Smooth muscle cell (in vitro differentiated cells): Measurements from ENCODE around the gene MAN2A1. TPM values are rescaled to one million over a fixed set of nuclear protein-coding genes. Genes with fewer than 3 reads are reported as not detected.

ENCODE experiments used
- DNase-seq: peaks from one replicate; lab custom pipeline; 2025; ENCODE audit not compliant: unreplicated experiment; lab: John Stamatoyannopoulos, UW
- H2AFZ ChIP-seq: fragments of 200-600 bp; sonication (generic); 2 replicates; pipeline ENCODE4 v1.6.0; 2016; ENCODE audit warnings: antibody characterized with exemption, low read depth, mild to moderate bottlenecking
- H3F3A ChIP-seq: fragments of 200-600 bp; sonication (generic); 2 replicates; pipeline ENCODE4 v1.6.0; 2017; ENCODE audit warnings: antibody characterized with exemption, low read depth
- H3K27ac ChIP-seq: fragments of 200-600 bp; sonication (generic); 2 replicates; pipeline ENCODE4 v1.5.1; 2016; ENCODE audit warnings: low read depth, mild to moderate bottlenecking
- H3K27me3 ChIP-seq: fragments of 200-600 bp; sonication (generic); 2 replicates; pipeline ENCODE4 v1.6.1; 2016; ENCODE audit warnings: low read depth, mild to moderate bottlenecking
- H3K36me3 ChIP-seq: fragments of 200-600 bp; sonication (generic); 2 replicates; pipeline ENCODE4 v1.5.1; 2016; ENCODE audit warnings: low read depth
- H3K4me1 ChIP-seq: fragments of 200-600 bp; sonication (generic); 2 replicates; pipeline ENCODE4 v1.5.1; 2016; ENCODE audit warnings: low read depth
- H3K4me2 ChIP-seq: fragments of 200-600 bp; sonication (generic); 2 replicates; pipeline ENCODE4 v1.6.0; 2016; ENCODE audit warnings: mild to moderate bottlenecking
- H3K4me3 ChIP-seq: fragments of 200-600 bp; sonication (generic); 2 replicates; pipeline ENCODE4 v1.5.1; 2016; ENCODE audit warnings: mild to moderate bottlenecking
- H3K79me2 ChIP-seq: fragments of 200-600 bp; sonication (generic); 2 replicates; pipeline ENCODE4 v1.6.0; 2016; ENCODE audit warnings: low read depth, mild to moderate bottlenecking
- H3K9ac ChIP-seq: fragments of 200-600 bp; sonication (generic); 2 replicates; pipeline ENCODE4 v1.6.0; 2016; ENCODE audit warnings: low read depth
- H3K9me3 ChIP-seq: fragments of 200-600 bp; sonication (generic); replicated peaks from 2 replicates; pipeline ENCODE4 v1.5.1; 2016; ENCODE audit warnings: low read depth
- H4K20me1 ChIP-seq: fragments of 200-600 bp; sonication (generic); 2 replicates; pipeline ENCODE4 v1.6.0; 2016; ENCODE audit warnings: low read depth
- WGBS: methylation state at CpG from one replicate; pipeline ENCODE4 v1.1.7; 2016; ENCODE audit warnings: low lambda C conversion rate; 5-methylcytosine and 5-hydroxymethylcytosine counted together
- polyA plus RNA-seq: library from polyadenylated mRNA; unstranded; fragments of >200 nt; fragmentation: Nextera tagmentation; extraction: Ambion mirVana; gene quantifications from 2 replicates; pipeline ENCODE4 v1.2.1, GENCODE V29; 2016
- total RNA-seq: library from RNA; depleted of rRNA; stranded (reverse); fragments of >200 nt; gene quantifications from 2 replicates; pipeline ENCODE4 v1.2.3, GENCODE V29; 2014
- TF ChIP-seq, protein P1 (sequence below): fragments of 200-600 bp; sonication (generic); IDR thresholded peaks from 2 replicates; pipeline ENCODE4 v1.5.1; 2017; ENCODE audit warnings: borderline replicate concordance, mild to moderate bottlenecking, antibody characterized with exemption; ENCODE audit not compliant: insufficient read depth, poor library complexity, severe bottlenecking

The MAN2A1 gene
- total and polyA plus RNA-seq, 2 experiments from 2014 or later = 20.3 to 112 TPM

DNA sequence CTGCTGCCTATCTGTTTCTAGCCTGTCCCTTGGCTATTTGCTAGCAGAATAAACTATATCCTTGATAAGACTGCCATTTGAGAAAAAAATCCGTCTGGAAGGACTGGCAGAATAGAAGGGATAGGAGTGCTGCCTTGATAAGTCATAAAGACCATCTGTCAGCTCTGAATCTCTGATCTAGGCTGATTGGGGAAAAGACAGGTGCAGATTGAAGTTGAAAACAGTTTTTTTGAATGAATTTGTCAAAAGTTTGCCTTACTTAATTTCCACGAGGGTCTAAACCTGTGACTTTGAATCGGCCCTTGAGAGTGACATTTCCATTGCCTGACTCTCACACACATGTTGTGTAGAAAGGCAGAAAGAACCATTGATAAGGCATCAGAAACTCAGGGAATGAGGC is 218.6 kb downstream of the MAN2A1 start:
- Histone ChIP-seq H2AFZ (no peak overlapping the region), H4K20me1 (no peaks in the 10 kb centered on the region), H3K4me1 (no peaks in the 10 kb centered on the region), H3F3A (no peaks in the 10 kb centered on the region), H3K9me3 (no peaks in the 10 kb centered on the region), H3K27ac (no peak overlapping the region), H3K4me2 (no peak overlapping the region), H3K36me3 (no peaks in the 10 kb centered on the region), H3K4me3 (no peak overlapping the region), H3K27me3 (no peaks in the 10 kb centered on the region), H3K9ac (no peak overlapping the region), H3K79me2 (no peaks in the 10 kb centered on the region)
- 79% methylated on average over 3 of the region's 3 CpGs for WGBS
- TF ChIP-seq, protein P1, sequence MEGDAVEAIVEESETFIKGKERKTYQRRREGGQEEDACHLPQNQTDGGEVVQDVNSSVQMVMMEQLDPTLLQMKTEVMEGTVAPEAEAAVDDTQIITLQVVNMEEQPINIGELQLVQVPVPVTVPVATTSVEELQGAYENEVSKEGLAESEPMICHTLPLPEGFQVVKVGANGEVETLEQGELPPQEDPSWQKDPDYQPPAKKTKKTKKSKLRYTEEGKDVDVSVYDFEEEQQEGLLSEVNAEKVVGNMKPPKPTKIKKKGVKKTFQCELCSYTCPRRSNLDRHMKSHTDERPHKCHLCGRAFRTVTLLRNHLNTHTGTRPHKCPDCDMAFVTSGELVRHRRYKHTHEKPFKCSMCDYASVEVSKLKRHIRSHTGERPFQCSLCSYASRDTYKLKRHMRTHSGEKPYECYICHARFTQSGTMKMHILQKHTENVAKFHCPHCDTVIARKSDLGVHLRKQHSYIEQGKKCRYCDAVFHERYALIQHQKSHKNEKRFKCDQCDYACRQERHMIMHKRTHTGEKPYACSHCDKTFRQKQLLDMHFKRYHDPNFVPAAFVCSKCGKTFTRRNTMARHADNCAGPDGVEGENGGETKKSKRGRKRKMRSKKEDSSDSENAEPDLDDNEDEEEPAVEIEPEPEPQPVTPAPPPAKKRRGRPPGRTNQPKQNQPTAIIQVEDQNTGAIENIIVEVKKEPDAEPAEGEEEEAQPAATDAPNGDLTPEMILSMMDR = no peak
- no peak for DNase-seq

DNA sequence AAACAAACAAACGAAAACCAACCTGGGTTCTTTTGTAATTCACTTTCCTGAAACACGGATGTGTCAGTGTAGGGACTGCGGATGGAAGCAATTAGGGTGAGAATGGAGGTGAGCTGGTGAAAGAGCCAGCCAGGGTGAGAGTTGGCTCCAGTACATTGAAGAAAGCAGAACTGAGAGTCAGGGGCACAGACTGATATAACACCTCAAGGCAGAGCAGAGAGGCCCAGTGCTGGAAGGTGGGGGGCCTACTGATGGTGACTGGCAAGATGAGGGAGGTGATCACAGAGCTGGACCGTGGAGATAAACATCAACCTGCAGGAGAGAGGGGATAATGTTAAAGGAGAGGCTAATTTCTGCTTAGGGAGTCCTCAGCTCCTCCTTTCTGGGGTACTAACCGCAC is 221.1 kb downstream of the MAN2A1 start:
- Histone ChIP-seq H3K79me2 (no peaks in the 10 kb centered on the region), H3F3A (no peaks in the 10 kb centered on the region), H3K27me3 (no peaks in the 10 kb centered on the region), H3K36me3 (no peaks in the 10 kb centered on the region), H2AFZ (no peak overlapping the region), H3K27ac (no peak overlapping the region), H3K4me1 (no peaks in the 10 kb centered on the region), H3K4me3 (no peak overlapping the region), H3K4me2 (no peak overlapping the region), H4K20me1 (no peaks in the 10 kb centered on the region), H3K9ac (no peak overlapping the region), H3K9me3 (no peaks in the 10 kb centered on the region)
- TF ChIP-seq, protein P1 = no peak
- 84% methylated on average over 5 of the region's 5 CpGs for WGBS
- no peak for DNase-seq

DNA sequence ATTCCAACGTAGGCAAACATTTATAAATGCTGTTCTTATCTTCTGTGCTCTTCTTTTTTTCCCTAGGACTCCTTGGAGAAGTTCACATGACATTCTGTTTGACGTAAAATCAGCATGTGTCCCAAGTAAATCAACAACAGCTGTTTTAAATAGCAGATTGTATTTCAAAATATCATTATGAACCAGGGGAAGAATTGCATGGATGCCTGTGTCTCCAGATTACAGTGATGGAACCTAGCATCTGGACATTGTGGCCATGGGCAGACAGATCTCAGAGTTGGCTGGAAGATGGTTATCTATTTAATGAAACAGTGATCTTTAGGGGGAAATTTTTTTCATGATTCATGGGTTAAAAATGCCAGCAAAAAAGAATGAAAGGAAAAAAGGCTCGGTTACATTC is 222.0 kb downstream of the MAN2A1 start:
- H3K4me3 ChIP-seq = no peak overlapping the region
- H3K27ac ChIP-seq = no peak overlapping the region
- 30% methylated on average over 3 of the region's 3 CpGs for WGBS
- H3K4me2 ChIP-seq = no peak overlapping the region
- H3K4me1 ChIP-seq = no peaks in the 10 kb centered on the region
- DNase-seq = no peak
- no peaks in the 10 kb centered on the region for H3F3A ChIP-seq
- H3K36me3 ChIP-seq = no peaks in the 10 kb centered on the region
- no peak overlapping the region for H3K9ac ChIP-seq
- no peak overlapping the region for H2AFZ ChIP-seq
- TF ChIP-seq, protein P1 = no peak
- no peaks in the 10 kb centered on the region for H3K79me2 ChIP-seq
- no peaks in the 10 kb centered on the region for H4K20me1 ChIP-seq
- H3K9me3 ChIP-seq = no peaks in the 10 kb centered on the region
- H3K27me3 ChIP-seq = no peaks in the 10 kb centered on the region

DNA sequence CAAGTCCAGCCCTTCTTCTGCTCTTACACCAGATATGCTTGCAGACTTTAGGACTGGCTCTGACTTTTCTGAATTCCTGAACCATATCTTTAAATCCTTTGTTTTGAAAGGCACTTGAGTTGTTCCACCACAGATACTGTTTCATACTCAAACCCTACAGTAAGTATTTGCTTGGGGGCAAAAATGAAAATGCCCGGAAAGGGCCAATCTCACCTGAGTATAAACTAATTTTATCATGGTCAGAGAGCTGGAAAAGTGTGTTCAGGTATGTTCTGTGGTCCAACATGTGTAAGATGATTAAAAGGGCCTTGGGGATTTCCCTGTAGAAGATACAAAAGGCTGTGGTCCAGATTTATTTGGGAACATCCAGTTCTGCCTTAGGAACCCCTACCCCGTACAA is 225.2 kb downstream of the MAN2A1 start:
- H3K9me3 ChIP-seq = no peaks in the 10 kb centered on the region
- TF ChIP-seq, protein P1 = no peak
- H4K20me1 ChIP-seq = no peaks in the 10 kb centered on the region
- H3K4me1 ChIP-seq = no peaks in the 10 kb centered on the region
- no peaks in the 10 kb centered on the region for H3K36me3 ChIP-seq
- 86% methylated on average over 2 of the region's 2 CpGs for WGBS
- H3K27me3 ChIP-seq = no peaks in the 10 kb centered on the region
- H3K4me3 ChIP-seq = no peak overlapping the region
- H3K27ac ChIP-seq = no peak overlapping the region
- H3K79me2 ChIP-seq = no peaks in the 10 kb centered on the region
- H3K9ac ChIP-seq = no peak overlapping the region
- no peaks in the 10 kb centered on the region for H3F3A ChIP-seq
- H3K4me2 ChIP-seq = no peak overlapping the region
- no peak for DNase-seq
- no peak overlapping the region for H2AFZ ChIP-seq
